Brain microvascular endothelial cell (primary cell): ENCODE data around the gene BCL2L15.

Experiments used
- DNase-seq: peaks from one replicate; pipeline ENCODE4 v3.0.0-alpha.2; 2020
- H3K27ac ChIP-seq: fragments of 250-450 bp; sonication (Bioruptor Pico); 2 replicates; pipeline ENCODE4 v1.5.1; 2020; ENCODE audit warnings: mild to moderate bottlenecking, moderate library complexity
- H3K27me3 ChIP-seq: fragments of 250-450 bp; sonication (Bioruptor Pico); replicated peaks from 2 replicates; pipeline ENCODE4 v1.5.1; 2020; ENCODE audit warnings: mild to moderate bottlenecking
- H3K36me3 ChIP-seq: fragments of 250-450 bp; sonication (Bioruptor Pico); replicated peaks from 2 replicates; pipeline ENCODE4 v1.5.1; 2020; ENCODE audit warnings: mild to moderate bottlenecking
- H3K4me3 ChIP-seq: 2 replicates; pipeline ENCODE4 v1.5.1; 2011; ENCODE audit warnings: low read depth, mild to moderate bottlenecking, control low read depth, low read length, moderate library complexity
- CTCF ChIP-seq: IDR thresholded peaks from 2 replicates; pipeline ENCODE4 v1.5.1; 2011; ENCODE audit warnings: low read depth, mild to moderate bottlenecking, moderate library complexity, low read length, control low read depth, inconsistent platforms; ENCODE audit errors: missing control alignments
- in situ Hi-C: cut with HindIII; loops from 2 replicates; pipeline ENCODE4 v1.10.0; 2017; ENCODE audit warnings: low sequenced_read_pairs, low pct_ligation_motif_present

The BCL2L15 gene

GRCh38 chr1:113874012-113874879, 13.1 kb downstream of the BCL2L15 start:
- in situ Hi-C loops, result no loop called here
- no peak overlapping the region for H3K27ac ChIP-seq
- DNase-seq, result no peak

GRCh38 chr1:113872219-113872935, 15.0 kb downstream of the BCL2L15 start:
- no peak for TF ChIP-seq CTCF
- Histone ChIP-seq H3K27me3 (no peaks in the 10 kb centered on the region), H3K27ac (no peak overlapping the region), H3K4me3 (no peak overlapping the region), H3K36me3 (no peaks in the 10 kb centered on the region)
- in situ Hi-C loops, result no loop called here
- no peak for DNase-seq

More at GRCh38 chr1:113874012-113874879, 13.1 kb downstream of the BCL2L15 start:
- Histone ChIP-seq H3K4me3 (no peak overlapping the region), H3K27me3 (no peaks in the 10 kb centered on the region), H3K36me3 (no peaks in the 10 kb centered on the region)
- peak; percentile 56 for TF ChIP-seq CTCF

GRCh38 chr1:113871597-113872113, 15.7 kb downstream of the BCL2L15 start, which contains the start of gene PTPN22:
Gene PTPN22, minus strand, starts transcription at chr1:113871712.
- H3K4me3 ChIP-seq, result peak within 1 kb of the TSS; percentile 13
- H3K36me3 ChIP-seq, result no peaks in the 10 kb centered on the region
- in situ Hi-C loops, result no loop called here
- DNase-seq, result peak; percentile 78
- no peaks in the 10 kb centered on the region for H3K27me3 ChIP-seq
- no peak for TF ChIP-seq CTCF
- H3K27ac ChIP-seq, result no peak within 1 kb of the TSS

GRCh38 chr1:113870778-113871177, 16.6 kb downstream of the BCL2L15 start:
- Histone ChIP-seq H3K27me3 (no peaks in the 10 kb centered on the region), H3K4me3 (no peak overlapping the region), H3K27ac (no peak overlapping the region), H3K36me3 (no peaks in the 10 kb centered on the region)
- DNase-seq, result no peak
- TF ChIP-seq CTCF, result no peak
- in situ Hi-C loops, result no loop called here

- Histone ChIP-seq H3K27ac (no peak overlapping the region), H3K36me3 (no peaks in the 10 kb centered on the region), H3K4me3 (no peak overlapping the region), H3K27me3 (no peaks in the 10 kb centered on the region)
- in situ Hi-C loops, result no loop called here
- no peak for DNase-seq
- TF ChIP-seq CTCF, result no peak
These were observed 18.8 kb downstream of the BCL2L15 start for GRCh38 chr1:113868387-113869083.
